Posterior cingulate gyrus (tissue), 11 donors: ENCODE data around the gene SPON1.
"Not testable (repeated sequence)": the region's sequence is repeated elsewhere in the genome, so short reads cannot be mapped to it uniquely, and the experiment has no call there.

Experiments
- DNase-seq, 10 donors: peaks; one replicate each; pipeline versions ENCODE4 v3.0.0 to v3.0.0-alpha.2; 2020 to 2021; ENCODE audit warnings: mixed read lengths in 3 of 10
- intact Hi-C: fragments of 100-400 bp; cut with DNase I; formaldehyde crosslinking; loops from one replicate; pipeline ENCODE4 v1.15.1; 2023

Gene SPON1

DNA sequence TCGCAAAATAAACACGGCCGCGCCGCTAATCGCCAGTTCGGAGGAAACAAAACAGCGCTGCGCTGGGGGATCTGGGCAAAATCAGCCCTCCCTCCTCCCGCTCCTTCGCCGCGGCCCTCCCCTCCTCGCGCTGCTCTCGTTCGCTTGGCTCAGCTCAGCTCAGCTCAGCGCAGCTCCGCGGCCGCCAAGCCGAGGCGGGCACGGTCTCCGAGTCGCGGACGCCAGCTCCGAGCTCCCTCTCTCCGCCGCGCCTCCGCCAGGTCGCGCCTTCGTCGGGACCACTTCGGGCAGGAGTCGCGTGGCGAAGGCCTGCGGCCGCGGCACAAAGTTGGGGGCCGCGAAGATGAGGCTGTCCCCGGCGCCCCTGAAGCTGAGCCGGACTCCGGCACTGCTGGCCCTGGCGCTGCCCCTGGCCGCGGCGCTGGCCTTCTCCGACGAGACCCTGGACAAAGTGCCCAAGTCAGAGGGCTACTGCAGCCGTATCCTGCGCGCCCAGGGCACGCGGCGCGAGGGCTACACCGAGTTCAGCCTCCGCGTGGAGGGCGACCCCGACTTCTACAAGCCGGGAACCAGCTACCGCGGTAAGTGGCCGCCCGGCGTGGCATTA, at the start of gene SPON1:
SPON1 (plus strand) TSS at position 162 of the 607 bp plus-strand sequence; CDS start at position 344, 182 bp downstream.
- intact Hi-C loops, result no loop called here
- peak in 9 of 10 donors; percentile 40 to 93 (median 46) for DNase-seq

DNA sequence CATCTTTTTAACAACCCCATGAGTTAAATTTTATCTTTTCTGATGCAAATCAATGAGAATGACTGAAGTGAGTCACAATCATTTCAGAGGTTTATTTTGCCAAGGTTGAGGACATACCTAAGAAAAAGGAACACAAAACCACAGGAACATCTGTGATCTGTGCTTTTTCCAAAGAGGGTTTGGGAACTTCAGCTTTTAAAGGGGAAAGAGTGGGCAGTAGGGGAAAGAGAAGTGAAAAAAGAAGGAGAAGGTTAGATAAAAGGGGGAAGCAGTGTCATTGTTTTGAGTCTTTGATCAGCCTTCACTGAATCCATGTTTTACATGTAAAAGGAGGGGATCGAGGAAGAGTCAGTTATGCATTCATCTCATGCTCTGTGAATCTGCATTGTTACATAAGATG, 45.3 kb upstream of the SPON1 start:
- intact Hi-C loops, result no loop called here
- no peak for DNase-seq

DNA sequence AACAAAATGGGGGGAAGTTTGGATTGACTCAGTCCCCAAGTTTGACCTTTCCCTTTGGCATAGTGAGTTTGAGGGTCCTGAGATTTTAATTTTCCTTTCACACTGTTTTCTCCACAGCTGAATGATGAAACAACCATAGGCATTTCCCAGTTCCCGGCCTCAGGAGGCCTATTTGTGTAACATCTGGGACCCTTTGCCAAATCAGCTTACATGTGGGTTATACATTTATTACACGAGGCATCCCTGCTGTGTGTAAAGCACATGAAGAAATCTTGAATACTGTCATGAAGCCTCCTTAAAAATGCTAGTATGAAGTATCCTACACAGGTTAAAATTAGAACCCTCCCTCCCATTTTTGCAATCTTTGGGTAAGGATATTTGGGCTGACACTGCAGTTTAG, 44.6 kb upstream of the SPON1 start:
- no peak for DNase-seq

DNA sequence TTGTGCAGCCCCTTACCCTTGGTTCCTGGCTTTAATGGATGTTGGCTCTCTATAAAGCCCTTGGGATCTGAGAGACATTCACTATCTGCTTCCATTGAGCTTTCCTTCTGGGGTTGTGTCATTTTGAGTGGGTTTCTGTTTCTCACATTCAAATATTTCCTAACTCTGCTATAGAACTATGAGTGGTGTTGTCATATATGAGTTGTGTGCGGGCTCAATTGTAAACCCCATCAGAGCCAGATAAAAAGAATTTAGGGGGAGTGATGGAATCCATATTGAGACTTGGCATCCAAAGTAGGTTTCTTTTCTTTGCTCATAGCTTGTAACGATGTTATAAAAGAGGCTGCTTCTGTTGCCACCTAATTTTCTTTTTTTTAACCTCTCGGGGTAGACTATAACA, 41.8 kb upstream of the SPON1 start:
- intact Hi-C loops, result no loop called here

More for the DNA sequence above, 44.6 kb upstream of the SPON1 start:
- intact Hi-C loops, result no loop called here

DNA sequence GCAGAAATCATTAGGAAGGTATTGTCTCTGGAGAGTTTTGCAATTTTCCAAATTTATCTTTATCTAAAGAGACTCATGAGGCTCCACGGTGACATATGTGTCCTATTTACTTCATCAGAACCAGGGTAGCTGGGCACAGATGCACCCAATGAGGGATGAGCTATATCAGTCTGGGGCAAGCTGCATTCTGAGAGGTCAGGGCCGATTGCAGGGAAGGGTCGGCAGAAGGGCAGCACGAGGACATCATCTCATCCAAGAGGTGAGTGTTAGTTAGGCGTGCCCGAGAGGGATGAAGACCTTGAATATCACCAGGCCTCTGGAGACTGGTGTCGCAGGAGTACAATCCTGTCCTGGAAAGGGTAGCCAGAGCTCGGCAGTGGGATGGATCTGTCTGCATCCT, 41.0 kb upstream of the SPON1 start:
- intact Hi-C loops, result no loop called here
- no peak for DNase-seq

More for the DNA sequence above, 41.8 kb upstream of the SPON1 start:
- no peak for DNase-seq

DNA sequence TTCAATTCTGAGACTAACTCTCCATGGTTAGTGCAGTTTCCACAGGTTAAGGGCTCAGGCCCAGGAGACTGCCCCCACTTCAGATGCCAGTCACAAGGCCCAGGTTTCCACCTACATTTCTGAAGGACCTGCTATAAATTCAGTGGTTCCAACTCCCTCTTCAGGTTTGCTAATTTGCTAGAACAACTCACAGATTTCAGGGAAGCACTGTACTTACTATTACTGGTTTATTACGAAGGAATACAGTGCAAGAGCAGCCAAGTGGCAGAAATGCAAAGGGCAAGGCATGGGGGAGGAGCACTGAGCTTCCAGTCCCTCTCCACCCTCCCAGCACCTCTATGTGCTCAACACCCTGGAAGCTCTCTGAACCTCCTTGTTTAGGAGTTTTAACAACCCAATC, 39.3 kb upstream of the SPON1 start:
- DNase-seq, result no peak
- intact Hi-C loops, result no loop called here

DNA sequence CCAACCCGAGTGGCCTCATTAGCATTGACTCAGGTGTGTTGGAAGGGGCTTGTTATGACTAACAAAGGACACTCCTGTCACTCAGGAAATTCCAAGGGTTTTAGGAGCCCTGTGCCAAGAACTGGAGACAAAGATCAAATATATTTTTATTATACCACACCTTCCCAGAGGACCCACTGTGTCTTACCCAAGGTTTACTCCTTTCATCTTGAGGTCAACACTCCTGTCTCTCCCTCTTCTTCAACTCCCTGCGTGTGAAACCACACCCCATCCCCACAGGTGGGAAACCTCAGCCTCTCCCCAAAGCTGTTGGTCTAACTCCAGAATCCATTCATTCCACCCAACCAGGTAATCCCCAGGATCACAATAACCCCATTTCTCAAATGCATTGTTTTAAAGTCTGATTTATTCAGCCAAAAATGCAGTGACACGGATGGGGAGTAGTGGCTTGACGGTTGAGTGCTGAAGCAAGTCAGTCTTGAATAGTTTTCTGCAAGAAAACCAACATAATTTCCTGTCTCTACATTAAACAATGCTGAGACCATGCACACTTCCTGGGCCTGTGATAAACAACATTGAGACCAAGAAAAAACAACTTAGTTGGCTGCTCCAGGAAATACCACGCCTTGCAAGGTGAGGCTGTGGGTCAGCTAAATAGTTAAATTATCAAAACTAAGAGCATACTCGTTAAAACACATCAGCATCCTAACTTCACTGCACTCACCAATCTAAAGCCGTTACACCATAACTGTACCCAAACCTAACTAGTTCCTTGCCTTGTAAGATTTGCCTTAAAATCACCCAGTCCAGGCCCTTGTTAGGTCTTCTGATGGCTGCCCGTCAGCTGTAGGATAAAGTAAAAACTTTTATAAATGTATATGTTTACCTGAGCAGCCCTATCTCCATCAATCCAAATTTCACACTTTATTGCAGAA, 38.5 kb upstream of the SPON1 start:
- DNase-seq, result no peak
- intact Hi-C loops, result no loop called here

DNA sequence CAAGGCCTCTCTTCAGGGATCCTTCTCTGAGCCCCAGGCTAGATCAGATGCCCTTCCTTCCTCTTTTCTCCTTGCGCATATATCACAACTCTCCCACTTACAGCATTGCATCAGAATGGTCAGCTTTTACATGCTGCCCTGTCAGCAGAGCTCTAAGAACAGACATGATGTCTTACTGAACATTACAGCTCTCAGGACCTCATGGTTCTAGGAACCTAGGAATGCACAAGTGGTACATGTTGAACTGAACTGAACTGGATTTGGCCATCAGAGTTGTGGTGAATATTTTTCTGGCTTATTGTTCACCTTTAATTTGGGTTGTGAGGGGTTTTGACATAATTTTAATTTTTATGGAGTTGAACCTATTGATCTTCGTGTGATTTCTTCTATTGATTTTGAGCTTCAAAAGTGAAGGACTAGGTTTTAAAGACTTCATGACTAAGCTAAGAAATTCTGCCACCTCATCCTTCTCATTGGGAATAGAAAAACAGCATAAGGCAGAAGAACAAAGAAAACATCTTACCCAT, 37.7 kb upstream of the SPON1 start:
- DNase-seq, result no peak
- intact Hi-C loops, result no loop called here

DNA sequence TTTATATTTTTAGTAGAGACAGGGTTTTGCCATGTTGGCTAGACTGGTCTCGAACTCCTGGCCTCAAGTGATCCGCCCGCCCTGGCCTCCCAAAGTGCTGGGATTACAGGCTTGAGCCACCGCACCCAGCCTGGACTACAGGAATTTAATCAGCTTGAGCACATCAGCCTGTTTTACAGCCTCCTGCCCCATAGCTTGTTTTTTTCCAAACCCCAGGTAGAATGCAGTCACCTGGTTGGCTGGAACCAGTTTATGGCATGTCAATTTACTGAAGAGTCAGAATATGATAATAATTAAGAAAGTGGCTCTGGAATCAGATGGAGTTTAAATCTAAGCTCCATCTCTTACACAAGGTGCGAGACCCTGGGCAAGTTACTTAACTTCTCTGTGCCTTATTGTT, 36.2 kb upstream of the SPON1 start:
- intact Hi-C loops, DNase-seq: not testable (repeated sequence)

DNA sequence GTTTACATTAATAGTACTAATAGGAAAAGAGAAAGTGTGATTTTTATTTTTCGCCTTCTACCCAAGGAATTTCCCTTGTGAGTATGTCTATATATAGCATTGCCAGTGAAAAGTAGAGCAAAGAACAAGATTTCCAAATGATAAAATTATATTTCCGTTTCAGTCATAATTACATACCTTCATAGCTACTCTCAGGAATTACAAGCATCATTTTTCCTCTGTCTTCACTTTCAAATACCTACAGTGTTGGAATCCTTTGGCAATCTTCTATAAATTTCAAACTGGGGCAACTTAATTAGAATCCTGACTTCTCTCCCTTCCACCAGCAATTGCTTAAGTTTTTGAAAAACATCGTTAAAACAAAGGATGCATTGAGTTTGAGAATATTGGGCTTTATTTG, 35.5 kb upstream of the SPON1 start:
- intact Hi-C loops, result no loop called here
- DNase-seq, result no peak

DNA sequence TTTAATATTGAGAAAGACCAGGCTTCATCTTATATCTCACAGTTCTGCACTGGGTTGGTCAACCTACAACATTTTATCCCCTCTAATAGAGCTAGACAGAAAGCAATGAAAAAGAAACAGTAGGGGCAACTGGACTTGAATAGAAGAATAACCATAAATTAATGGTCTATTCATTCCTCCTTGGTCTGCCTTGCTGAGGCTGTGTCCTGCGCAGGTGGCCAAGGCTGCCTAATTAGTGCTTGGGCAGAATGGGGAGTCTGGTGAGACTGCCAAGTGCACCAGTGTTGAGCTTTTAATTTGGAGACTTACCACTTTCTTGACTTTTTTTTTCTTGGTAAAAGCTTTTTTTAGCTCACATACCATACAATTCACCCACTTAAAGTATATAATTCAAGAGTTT, 35.0 kb upstream of the SPON1 start:
- peak in 9 of 10 donors; percentile 6 to 80 (median 46) for DNase-seq
- intact Hi-C loops, result no loop called here

DNA sequence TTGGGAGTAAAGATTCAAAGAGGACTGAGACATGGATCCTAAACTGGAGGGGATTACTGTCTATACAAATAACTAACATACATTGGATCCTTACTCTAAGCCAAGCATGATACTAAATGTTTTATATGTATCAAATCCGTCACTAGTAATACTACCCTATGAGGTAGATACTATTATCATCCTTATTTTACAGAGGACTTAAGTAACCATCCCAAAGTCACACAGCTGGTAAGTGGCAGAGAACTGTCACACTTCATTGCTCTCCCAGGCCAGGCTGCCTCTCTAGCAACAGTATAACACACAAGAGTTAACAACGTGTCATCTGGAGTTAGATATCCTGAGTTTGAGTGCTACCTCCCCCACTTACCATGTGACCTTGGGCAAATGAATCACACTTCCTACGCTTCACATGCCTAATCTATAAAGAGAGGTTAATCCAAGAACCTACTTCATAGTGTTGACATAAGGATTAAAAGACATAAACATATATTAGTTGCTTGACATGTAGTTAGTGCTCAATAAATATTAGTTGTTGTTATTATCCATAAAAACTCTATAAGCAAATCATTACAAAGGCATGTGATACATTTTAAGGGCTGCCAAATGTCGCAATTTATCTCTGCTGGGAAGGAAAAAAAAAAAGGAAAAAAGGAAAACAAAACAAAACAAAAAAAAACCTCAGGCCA, 33.8 kb upstream of the SPON1 start:
- DNase-seq, result no peak
- intact Hi-C loops, result no loop called here

DNA sequence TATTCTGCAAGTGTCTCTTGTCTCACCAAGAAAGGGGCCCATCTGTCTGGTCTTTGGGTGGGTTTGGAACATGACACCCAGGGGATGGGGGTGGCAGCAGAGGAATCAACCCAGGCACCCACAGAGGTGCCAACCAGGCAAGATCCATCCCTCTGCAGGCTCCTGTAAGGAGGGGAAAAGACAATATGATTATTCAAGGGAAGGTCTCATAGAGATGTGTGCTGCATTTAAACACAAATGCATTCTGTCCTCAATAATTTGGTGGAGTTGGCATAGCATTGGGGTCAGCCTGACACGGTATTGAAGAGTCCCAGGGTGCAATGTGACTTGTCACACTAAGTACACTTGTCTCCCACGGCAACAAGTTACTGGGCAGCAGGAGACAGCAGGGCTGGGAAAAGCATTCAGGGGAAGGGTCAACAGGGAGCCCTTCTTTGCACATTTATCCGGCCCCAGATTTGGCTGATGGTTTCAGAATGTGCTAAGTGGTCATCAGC, 33.1 kb upstream of the SPON1 start:
- peak in 6 of 10 donors; percentile 4 to 70 (median 26) for DNase-seq
- intact Hi-C loops, result no loop called here

DNA sequence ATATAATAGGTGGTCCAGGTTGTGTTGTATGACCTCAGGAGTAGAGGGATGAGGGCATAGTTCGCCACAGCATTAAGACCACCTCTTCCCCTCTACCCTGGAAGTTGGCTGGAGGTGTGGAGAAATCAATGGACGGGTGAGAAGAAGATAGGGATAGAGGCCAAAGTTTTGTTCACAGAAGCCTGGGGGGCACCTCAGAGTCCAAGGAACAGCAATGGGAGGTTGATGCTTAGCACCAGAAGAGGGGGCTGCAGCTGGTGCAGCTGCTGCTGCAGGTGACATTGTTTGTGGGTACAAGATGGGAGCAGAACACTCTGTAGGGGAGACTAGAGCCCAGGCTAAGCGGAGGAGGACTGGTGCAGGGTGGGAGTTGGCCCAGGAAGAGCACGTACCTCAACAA, 31.2 kb upstream of the SPON1 start:
- DNase-seq, result no peak
- intact Hi-C loops, result no loop called here

DNA sequence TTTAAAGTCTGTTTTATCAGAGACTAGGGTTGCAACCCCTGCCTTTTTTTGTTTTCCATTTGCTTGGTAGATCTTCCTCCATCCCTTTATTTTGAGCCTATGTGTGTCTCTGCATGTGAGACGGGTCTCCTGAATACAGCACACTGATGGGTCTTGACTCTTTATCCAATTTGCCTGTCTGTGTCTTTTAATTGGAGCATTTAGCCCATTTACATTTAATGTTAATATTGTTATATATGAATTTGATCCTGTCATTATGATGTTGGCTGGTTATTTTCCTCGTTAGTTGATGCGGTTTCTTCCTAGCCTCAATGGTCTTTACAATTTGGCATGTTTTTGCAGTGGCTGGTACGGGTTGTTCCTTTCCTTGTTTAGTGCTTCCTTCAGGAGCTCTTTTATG, 25.4 kb upstream of the SPON1 start:
- intact Hi-C loops, DNase-seq: not testable (repeated sequence)

DNA sequence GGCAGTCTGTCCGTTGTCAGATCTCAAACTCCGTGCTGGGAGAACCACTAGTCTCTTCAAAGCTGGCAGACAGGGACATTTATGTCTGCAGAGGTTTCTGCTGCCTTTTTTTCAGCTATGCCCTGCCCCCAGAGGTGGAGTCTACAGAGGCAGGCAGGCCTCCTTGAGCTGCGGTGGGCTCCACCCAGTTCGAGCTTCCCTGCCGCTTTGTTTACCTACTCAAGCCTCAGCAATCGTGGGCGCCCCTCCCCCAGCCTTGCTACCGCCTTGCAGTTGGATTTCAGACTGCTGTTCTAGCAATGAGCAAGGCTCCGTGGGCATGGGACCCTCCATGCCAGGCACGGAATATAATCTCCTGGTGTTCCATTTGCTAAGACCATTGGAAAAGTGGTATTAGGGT, 23.7 kb upstream of the SPON1 start:
- intact Hi-C loops, result not testable (repeated sequence)
- peak in 1 of 10 donors; percentile 52 for DNase-seq

DNA sequence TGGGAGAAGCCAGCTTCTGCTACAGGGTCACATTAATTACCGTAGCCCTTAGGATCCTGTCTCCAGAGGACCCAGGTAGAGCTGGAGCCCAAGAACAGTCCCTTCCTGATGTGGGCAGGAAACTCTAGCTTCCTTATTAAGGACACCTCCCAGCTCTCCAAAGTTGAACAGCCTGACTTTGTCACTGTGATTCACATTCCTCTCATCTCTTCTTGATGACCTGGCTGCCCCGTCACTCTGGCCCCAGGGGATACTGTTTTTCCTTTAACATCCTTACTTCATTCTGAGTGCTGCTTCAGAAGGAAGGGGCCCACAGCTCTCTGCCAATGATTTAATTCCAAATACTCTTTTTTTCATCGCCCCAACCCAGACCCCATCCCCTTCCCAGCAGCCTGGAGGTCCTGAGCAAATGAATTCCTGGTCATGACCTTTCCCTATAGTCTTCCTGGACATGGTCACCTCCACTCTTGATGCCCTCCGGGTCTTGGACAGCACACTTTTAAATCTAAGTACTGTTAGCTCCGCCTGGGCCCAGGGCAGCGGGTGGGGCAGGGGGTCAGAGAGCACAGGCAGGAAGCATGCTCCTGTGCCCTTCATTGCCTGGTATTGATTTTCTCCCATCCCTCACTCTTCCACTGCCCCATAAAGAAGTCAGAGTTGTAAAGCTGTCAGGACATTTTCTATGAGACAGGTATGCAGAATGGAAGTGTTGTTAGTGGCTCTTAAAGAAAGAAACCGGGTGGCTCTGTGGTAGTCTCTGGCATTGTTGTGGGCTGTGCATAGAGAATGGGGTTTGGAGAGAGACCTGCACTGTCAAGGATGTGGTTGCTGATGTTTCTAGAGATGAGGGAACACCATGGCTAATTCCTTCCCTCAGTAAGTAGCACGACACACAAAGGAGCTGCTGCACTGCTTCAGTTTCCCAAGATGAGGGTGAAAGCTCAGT, 22.3 kb upstream of the SPON1 start:
- intact Hi-C loops, result no loop called here
- DNase-seq, result no peak

DNA sequence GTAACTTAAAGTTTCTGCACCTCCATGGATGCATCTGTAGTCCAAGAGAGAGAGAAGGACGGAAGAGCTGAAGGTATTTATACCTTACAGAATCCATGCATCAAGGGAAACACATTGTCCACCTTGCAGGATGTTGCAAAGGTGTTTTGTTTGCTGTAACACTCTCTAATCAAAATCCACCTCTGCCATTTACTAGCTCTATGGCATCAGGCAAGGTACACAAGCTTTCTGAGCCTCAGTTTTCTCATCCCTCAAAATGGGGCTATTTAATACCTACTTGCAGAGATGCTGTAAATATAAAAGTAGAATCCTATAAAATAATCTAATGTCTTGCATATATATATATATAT, 21.6 kb upstream of the SPON1 start:
- DNase-seq, result no peak
- intact Hi-C loops, result no loop called here

DNA sequence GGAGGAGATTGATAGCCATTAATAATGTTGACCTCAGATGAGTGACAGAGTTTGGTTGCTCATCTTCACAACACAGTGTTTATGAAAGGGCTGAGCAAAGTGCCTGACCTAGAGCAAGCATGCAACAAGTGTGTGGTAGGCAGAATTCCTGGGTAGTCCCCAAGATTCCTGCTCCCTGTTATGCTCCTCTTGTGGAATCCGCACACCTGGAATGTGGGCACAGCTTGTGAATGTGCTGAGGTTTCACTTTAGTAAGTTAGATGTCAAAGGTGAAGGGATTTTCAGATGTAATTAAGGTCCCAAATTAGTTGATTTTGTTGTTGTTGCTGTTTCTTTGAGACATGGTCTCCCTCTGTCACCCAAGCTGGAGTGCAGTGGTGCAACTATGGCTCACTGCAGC, 20.7 kb upstream of the SPON1 start:
- intact Hi-C loops, result no loop called here
- DNase-seq, result no peak

DNA sequence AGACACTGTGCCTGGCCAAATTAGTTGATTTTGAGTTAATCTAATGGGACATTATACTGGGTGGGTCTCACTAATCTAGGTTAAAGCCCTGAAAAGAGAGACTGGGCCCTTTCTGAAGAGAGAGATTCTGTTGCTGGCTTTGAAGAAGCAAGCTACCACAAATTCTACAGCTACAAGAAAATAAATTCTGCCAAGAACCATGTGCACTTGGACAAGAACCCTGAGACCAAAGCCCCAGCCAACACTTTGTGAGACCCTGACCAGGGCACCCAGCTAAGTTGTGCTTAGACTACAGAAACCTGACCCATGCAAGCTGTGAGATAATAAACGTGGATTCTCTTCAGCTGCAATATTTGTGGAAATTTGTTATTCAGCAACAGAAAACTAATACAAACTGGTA, 20.1 kb upstream of the SPON1 start:
- no peak for DNase-seq
- intact Hi-C loops, result no loop called here
